ENCODE data around the gene NECTIN2.
"Not testable (repeated sequence)": the region's sequence is repeated elsewhere in the genome, so short reads cannot be mapped to it uniquely, and the experiment has no call there.

Gene NECTIN2

GRCh38 chr19:44863990-44864389 is 17.9 kb downstream of the NECTIN2 start:
- DNase-seq (ENCODE audit: low spot score in 2 of 2) (no peak), ATAC-seq (no peak)
- no peak overlapping the region for H3K27ac Mint-ChIP-seq
- H3K4me3 Mint-ChIP-seq: no peak overlapping the region
- H3K36me3 Mint-ChIP-seq: no peaks in the 10 kb centered on the region
- no peaks in the 10 kb centered on the region for H3K9me3 Mint-ChIP-seq
- H3K4me1 Mint-ChIP-seq: peaks cover 6% of the 10 kb centered on the region

GRCh38 chr19:44865196-44865767 is 19.2 kb downstream of the NECTIN2 start:
- H3K9me3 Mint-ChIP-seq: no peaks in the 10 kb centered on the region
- no peak overlapping the region for H3K27ac Mint-ChIP-seq
- ATAC-seq (no peak), DNase-seq (ENCODE audit: low spot score in 2 of 2) (no peak)
- H3K36me3 Mint-ChIP-seq: no peaks in the 10 kb centered on the region
- peaks cover 6% of the 10 kb centered on the region for H3K4me1 Mint-ChIP-seq
- H3K4me3 Mint-ChIP-seq: no peak overlapping the region

- no peak overlapping the region for H3K4me3 Mint-ChIP-seq
- no peaks in the 10 kb centered on the region for H3K9me3 Mint-ChIP-seq
- DNase-seq (ENCODE audit: low spot score in 2 of 2) (no peak), ATAC-seq (no peak)
- no peak overlapping the region for H3K27ac Mint-ChIP-seq
- H3K4me1 Mint-ChIP-seq: peaks cover 6% of the 10 kb centered on the region
- no peaks in the 10 kb centered on the region for H3K36me3 Mint-ChIP-seq
Observed at GRCh38 chr19:44866664-44867063, 20.6 kb downstream of the NECTIN2 start.

- H3K27ac Mint-ChIP-seq: no peak overlapping the region
- H3K4me1 Mint-ChIP-seq: peaks cover 6% of the 10 kb centered on the region
- H3K4me3 Mint-ChIP-seq: no peak overlapping the region
- DNase-seq (ENCODE audit: low spot score in 2 of 2) (no peak), ATAC-seq (no peak)
- H3K36me3 Mint-ChIP-seq: no peaks in the 10 kb centered on the region
- no peaks in the 10 kb centered on the region for H3K9me3 Mint-ChIP-seq
Observed at GRCh38 chr19:44867578-44867977, 21.5 kb downstream of the NECTIN2 start.

GRCh38 chr19:44869733-44870470 is 23.8 kb downstream of the NECTIN2 start:
- H3K4me3 Mint-ChIP-seq: no peak overlapping the region
- H3K36me3 Mint-ChIP-seq: no peaks in the 10 kb centered on the region
- H3K27ac Mint-ChIP-seq: peak overlapping the region; percentile 36
- ATAC-seq (no peak), DNase-seq (ENCODE audit: low spot score in 2 of 2) (no peak)
- H3K4me1 Mint-ChIP-seq: peaks cover 6% of the 10 kb centered on the region
- H3K9me3 Mint-ChIP-seq: no peaks in the 10 kb centered on the region

- no peak for ATAC-seq
- Mint-ChIP-seq H3K4me3 (no peak overlapping the region), H3K4me1 (peaks cover 8% of the 10 kb centered on the region), H3K9me3 (no peaks in the 10 kb centered on the region), H3K36me3 (no peaks in the 10 kb centered on the region), H3K27ac (no peak overlapping the region)
- no peak for DNase-seq (ENCODE audit: low spot score in 2 of 2)
Observed at GRCh38 chr19:44871809-44872208, 25.7 kb downstream of the NECTIN2 start.

- DNase-seq (ENCODE audit: low spot score in 2 of 2) (no peak), ATAC-seq (no peak)
- H3K36me3 Mint-ChIP-seq: no peaks in the 10 kb centered on the region
- H3K4me1 Mint-ChIP-seq: peaks cover 14% of the 10 kb centered on the region
- no peaks in the 10 kb centered on the region for H3K9me3 Mint-ChIP-seq
- H3K4me3 Mint-ChIP-seq: no peak overlapping the region
- H3K27ac Mint-ChIP-seq: no peak overlapping the region
Observed at GRCh38 chr19:44872661-44873060, 26.6 kb downstream of the NECTIN2 start.

- ATAC-seq: no peak
- Mint-ChIP-seq H3K9me3 (no peaks in the 10 kb centered on the region), H3K36me3 (no peaks in the 10 kb centered on the region), H3K4me1 (peaks cover 14% of the 10 kb centered on the region), H3K27ac (no peak overlapping the region), H3K4me3 (no peak overlapping the region)
- no peak for DNase-seq (ENCODE audit: low spot score in 2 of 2)
Observed at GRCh38 chr19:44874317-44874716, 28.2 kb downstream of the NECTIN2 start.

- Mint-ChIP-seq H3K27ac (peak overlapping the region; percentile 55), H3K9me3 (no peaks in the 10 kb centered on the region), H3K4me3 (no peak overlapping the region), H3K36me3 (no peaks in the 10 kb centered on the region), H3K4me1 (peaks cover 14% of the 10 kb centered on the region)
- ATAC-seq: no peak
- no peak for DNase-seq (ENCODE audit: low spot score in 2 of 2)
Observed at GRCh38 chr19:44875666-44876451, 29.8 kb downstream of the NECTIN2 start.

GRCh38 chr19:44876930-44877535 is 30.9 kb downstream of the NECTIN2 start:
- peak; percentile 27 for ATAC-seq
- no peak for DNase-seq (ENCODE audit: low spot score in 2 of 2)
- no peak overlapping the region for H3K4me3 Mint-ChIP-seq
- peak overlapping the region; percentile 55 for H3K27ac Mint-ChIP-seq
- peaks cover 14% of the 10 kb centered on the region for H3K4me1 Mint-ChIP-seq
- no peaks in the 10 kb centered on the region for H3K9me3 Mint-ChIP-seq
- no peaks in the 10 kb centered on the region for H3K36me3 Mint-ChIP-seq

- H3K27ac Mint-ChIP-seq: no peak overlapping the region
- ATAC-seq (no peak), DNase-seq (ENCODE audit: low spot score in 2 of 2) (no peak)
- H3K4me1 Mint-ChIP-seq: peaks cover 14% of the 10 kb centered on the region
- no peak overlapping the region for H3K4me3 Mint-ChIP-seq
- H3K9me3 Mint-ChIP-seq: no peaks in the 10 kb centered on the region
- no peaks in the 10 kb centered on the region for H3K36me3 Mint-ChIP-seq
Observed at GRCh38 chr19:44878120-44878865, 32.2 kb downstream of the NECTIN2 start.

- H3K27ac Mint-ChIP-seq: no peak overlapping the region
- ATAC-seq: no peak
Observed at GRCh38 chr19:44879309-44880065, 33.4 kb downstream of the NECTIN2 start.

GRCh38 chr19:44882063-44882462 is 36.0 kb downstream of the NECTIN2 start:
- no peaks in the 10 kb centered on the region for H3K9me3 Mint-ChIP-seq
- DNase-seq (ENCODE audit: low spot score in 2 of 2) (no peak), ATAC-seq (no peak)
- H3K4me3 Mint-ChIP-seq: no peak overlapping the region
- no peaks in the 10 kb centered on the region for H3K36me3 Mint-ChIP-seq
- H3K4me1 Mint-ChIP-seq: peaks cover 9% of the 10 kb centered on the region
- no peak overlapping the region for H3K27ac Mint-ChIP-seq

More at GRCh38 chr19:44879309-44880065, 33.4 kb downstream of the NECTIN2 start:
- no peaks in the 10 kb centered on the region for H3K36me3 Mint-ChIP-seq
- no peaks in the 10 kb centered on the region for H3K9me3 Mint-ChIP-seq
- no peak overlapping the region for H3K4me3 Mint-ChIP-seq
- peaks cover 18% of the 10 kb centered on the region for H3K4me1 Mint-ChIP-seq
- no peak for DNase-seq (ENCODE audit: low spot score in 2 of 2)

GRCh38 chr19:44882619-44883397 is 36.7 kb downstream of the NECTIN2 start:
- ATAC-seq; H3K4me3 Mint-ChIP-seq; H3K36me3 Mint-ChIP-seq; H3K27ac Mint-ChIP-seq; H3K9me3 Mint-ChIP-seq; DNase-seq (ENCODE audit: low spot score in 2 of 2); H3K4me1 Mint-ChIP-seq: not testable (repeated sequence)

Measured in stimulated activated effector memory CD8-positive, alpha-beta T cell treated with anti-CD3 and anti-CD28 coated beads, Interleukin-12 subunit alpha, Interleukin-12 subunit beta, amount 100 ng/mL, for 72 hours (primary cell).